H1 (cell line): Measurements from ENCODE around the gene ACAP1. TPM values are rescaled to one million over a fixed set of nuclear protein-coding genes. Genes with fewer than 3 reads are reported as not detected.

Experiments used
- CEBPB ChIP-seq: IDR thresholded peaks from 2 replicates; pipeline ENCODE4 v1.6.1; 2012; ENCODE audit warnings: low read depth, low read length
- HDAC2 ChIP-seq, 2 experiments: fragments of 300-600 bp in 1 of 2; sonication (generic) in 1 of 2; IDR thresholded peaks; 2 replicates each; pipeline ENCODE4 v1.6.1; 2011 to 2012; ENCODE audit warnings: low read depth in 2 of 2, low read length in 2 of 2, mild to moderate bottlenecking in 2 of 2, moderate library complexity in 2 of 2, borderline replicate concordance in 1 of 2, inconsistent platforms in 1 of 2
- polyA plus RNA-seq, 7 experiments: library from polyadenylated mRNA; depleted of rRNA in 3 of 7; stranded (reverse) in 5 of 7; unstranded in 2 of 7; fragments of >200 nt in 5 of 7; fragments of 200-250 nt in 2 of 7; gene quantifications; 1 replicate in 5 of 7; 2 replicates in 1 of 7; 4 replicates in 1 of 7; pipeline versions ENCODE4 v1.2.1 to v1.2.3, GENCODE V29; 2011 to 2013; ENCODE audit warnings: missing spikeins in 2 of 7, mixed read lengths in 2 of 7
- total RNA-seq: library from RNA; stranded (reverse); fragmentation: NEBNext Ultra II Directional; extraction: Animal tissue kit (Norgen Biotek cat#: 25700); gene quantifications from 2 replicates; pipeline ENCODE4 v1.2.1, GENCODE V29; 2021

The ACAP1 gene
- total and polyA plus RNA-seq, 2 of the 8 experiments (the other 6 are each of a cell fraction or from before 2014, with no cell fraction given) = 11.9 to 45.1 TPM

DNA sequence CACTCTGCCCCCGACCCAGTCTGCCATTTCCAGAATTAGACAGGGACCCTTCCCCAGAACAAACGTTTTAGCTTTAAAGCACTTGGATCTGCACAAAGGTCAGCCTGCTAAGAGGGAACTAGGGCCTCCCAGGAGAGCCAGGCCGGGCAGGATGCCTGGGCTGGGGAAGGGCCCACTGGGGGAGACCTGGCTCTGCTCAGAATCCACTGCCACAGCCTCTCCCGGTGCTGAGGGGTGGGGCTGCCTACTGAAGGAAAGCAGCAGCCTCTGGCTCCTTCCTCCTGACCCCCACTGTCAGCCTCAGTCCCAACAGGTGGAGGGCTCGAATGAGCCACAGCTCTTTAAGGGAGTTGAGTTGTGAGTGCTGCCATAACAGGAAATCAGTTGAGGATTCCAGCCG is 43.6 kb upstream of the ACAP1 start (continued):
- TF ChIP-seq CEBPB = no peak
- no peak for TF ChIP-seq HDAC2 (IDR thresholded peaks at IDR 0.05; ENCODE audit: borderline replicate concordance in 1 of 2, low read depth in 2 of 2, low read length in 2 of 2)
